ENCODE results near the gene CDK9. TPM values are rescaled to one million over a fixed set of nuclear protein-coding genes. Genes with fewer than 3 reads are reported as not detected.

The CDK9 gene
- 38.2 and 45.9 TPM in 2 replicates for polyA plus RNA-seq (2011; rRNA removed)
- polyA minus RNA-seq (2011; rRNA and poly(A)+ RNA removed) = 47.9 and 58.9 TPM in 2 replicates

- no peaks in the 10 kb centered on the region; the same call in 1 of the 2 replicates for H3K9me3 ChIP-seq (ENCODE audit: control insufficient read depth, insufficient read depth, low read length)
- ChIA-PET POLR2A (interaction anchor here (0.6 to 1.9 kb wide), 6 partner anchors 12 to 112 kb away, joined by 3 to 5 read pairs (median 4); partner anchors contain the start of gene TOR2A), CTCF (interaction anchor here (0.6 to 2.5 kb wide), 12 partner anchors 14 to 373 kb away, joined by 3 to 11 read pairs (median 4); partner anchors contain the start of gene TOR2A)
- no peaks in the 10 kb centered on the region for H3K27me3 ChIP-seq (ENCODE audit: control insufficient read depth, insufficient read depth, low read length)
- TF ChIP-seq, protein P1, sequence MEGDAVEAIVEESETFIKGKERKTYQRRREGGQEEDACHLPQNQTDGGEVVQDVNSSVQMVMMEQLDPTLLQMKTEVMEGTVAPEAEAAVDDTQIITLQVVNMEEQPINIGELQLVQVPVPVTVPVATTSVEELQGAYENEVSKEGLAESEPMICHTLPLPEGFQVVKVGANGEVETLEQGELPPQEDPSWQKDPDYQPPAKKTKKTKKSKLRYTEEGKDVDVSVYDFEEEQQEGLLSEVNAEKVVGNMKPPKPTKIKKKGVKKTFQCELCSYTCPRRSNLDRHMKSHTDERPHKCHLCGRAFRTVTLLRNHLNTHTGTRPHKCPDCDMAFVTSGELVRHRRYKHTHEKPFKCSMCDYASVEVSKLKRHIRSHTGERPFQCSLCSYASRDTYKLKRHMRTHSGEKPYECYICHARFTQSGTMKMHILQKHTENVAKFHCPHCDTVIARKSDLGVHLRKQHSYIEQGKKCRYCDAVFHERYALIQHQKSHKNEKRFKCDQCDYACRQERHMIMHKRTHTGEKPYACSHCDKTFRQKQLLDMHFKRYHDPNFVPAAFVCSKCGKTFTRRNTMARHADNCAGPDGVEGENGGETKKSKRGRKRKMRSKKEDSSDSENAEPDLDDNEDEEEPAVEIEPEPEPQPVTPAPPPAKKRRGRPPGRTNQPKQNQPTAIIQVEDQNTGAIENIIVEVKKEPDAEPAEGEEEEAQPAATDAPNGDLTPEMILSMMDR (IDR thresholded peaks at IDR 0.05; ENCODE audit: low read depth, low read length) = no peak
- H3K4me3 ChIP-seq (ENCODE audit: low read depth, low read length) = peak within 1 kb of the TSS; percentile 89
- H3K27ac ChIP-seq (ENCODE audit: low read depth, low read length) = peak within 1 kb of the TSS; percentile 75
- no peak for DNase-seq (ENCODE audit: low read depth, low spot score)
Measured at GRCh38 chr9:127785933-127786772, at the start of gene CDK9. Gene CDK9, plus strand, starts transcription at chr9:127786034. Its CDS starts 115 bp downstream, at chr9:127786149.

DNA sequence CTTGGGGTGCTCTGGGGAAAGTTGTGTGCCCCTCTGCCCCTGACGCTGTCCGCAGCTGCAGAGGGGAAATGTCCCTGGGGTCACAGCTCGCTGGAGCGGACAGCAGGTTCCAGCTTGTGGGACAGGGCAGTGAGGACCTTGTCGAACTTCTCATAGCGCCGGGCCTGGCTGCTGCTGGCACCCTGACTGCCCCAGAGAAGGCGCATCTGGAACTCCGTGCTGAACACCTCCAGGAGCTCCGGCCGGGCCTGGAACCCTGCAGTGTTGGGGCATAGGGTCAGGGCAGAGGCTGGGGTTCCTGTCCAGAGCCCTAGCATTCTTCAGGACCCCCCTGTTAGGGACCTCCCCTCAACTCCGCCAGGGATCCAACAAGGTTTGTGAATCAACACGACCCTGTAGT is 47.2 kb upstream of the CDK9 start:
- ChIA-PET CTCF (no interaction called here), POLR2A (no interaction called here)
- H3K27me3 ChIP-seq (ENCODE audit: control insufficient read depth, insufficient read depth, low read length) = no peaks in the 10 kb centered on the region
- no peaks in the 10 kb centered on the region; the same call in 1 of the 2 replicates for H3K9me3 ChIP-seq (ENCODE audit: control insufficient read depth, insufficient read depth, low read length)
- no peak overlapping the region for H3K27ac ChIP-seq (ENCODE audit: low read depth, low read length)
- no peak for DNase-seq (ENCODE audit: low read depth, low spot score)
- TF ChIP-seq, protein P1 (IDR thresholded peaks at IDR 0.05; ENCODE audit: low read depth, low read length) = no peak
- no peak overlapping the region for H3K4me3 ChIP-seq (ENCODE audit: low read depth, low read length)

- TF ChIP-seq, protein P1 (IDR thresholded peaks at IDR 0.05; ENCODE audit: low read depth, low read length) = no peak
- no peak for DNase-seq (ENCODE audit: low read depth, low spot score)
- Histone ChIP-seq H3K27me3 (ENCODE audit: control insufficient read depth, insufficient read depth, low read length) (no peaks in the 10 kb centered on the region), H3K4me3 (ENCODE audit: low read depth, low read length) (no peak overlapping the region), H3K27ac (ENCODE audit: low read depth, low read length) (no peak overlapping the region), H3K9me3 (ENCODE audit: control insufficient read depth, insufficient read depth, low read length) (no peaks in the 10 kb centered on the region; the same call in 1 of the 2 replicates)
- CTCF ChIA-PET = interaction anchor here (0.8 to 1.4 kb wide), 3 partner anchors 45 to 182 kb away, joined by 4 to 6 read pairs (median 5); no protein-coding TSS in a partner anchor
- POLR2A ChIA-PET = no interaction called here
Measured at GRCh38 chr9:127739614-127740330, 46.1 kb upstream of the CDK9 start.

DNA sequence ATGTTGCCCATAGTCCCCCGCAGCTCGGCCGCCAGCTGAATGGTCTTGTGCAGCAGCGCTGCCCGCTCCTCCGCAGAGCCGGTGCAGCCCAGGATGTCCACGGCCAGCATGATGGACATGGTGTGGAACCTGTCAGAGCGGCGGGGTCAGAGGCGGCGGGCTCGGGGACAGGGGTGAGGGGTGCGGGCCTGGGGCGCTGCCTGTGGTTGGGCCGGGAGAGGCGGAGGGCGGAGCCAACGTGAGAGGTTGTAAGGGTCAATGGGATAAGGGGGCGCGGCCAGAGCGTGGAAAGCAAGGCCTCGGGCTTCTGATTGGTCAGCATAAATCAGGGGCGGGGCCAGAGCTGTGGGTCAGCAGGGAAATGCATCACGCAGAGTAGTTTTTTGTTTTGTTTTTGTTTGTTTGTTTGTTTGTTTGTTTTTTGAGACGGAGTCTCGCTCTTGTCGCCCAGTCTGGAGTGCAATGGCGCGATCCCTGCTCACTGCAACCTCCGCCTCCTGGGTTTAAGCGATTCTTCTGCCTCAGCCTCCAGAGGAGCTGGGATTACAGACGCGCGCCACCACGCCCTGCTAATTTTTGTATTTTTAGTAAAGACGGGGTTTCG is 43.9 kb upstream of the CDK9 start:
- CTCF ChIA-PET = interaction anchor here (0.7 kb wide), 1 partner anchor 132 kb away, joined by 5 read pairs; no protein-coding TSS in a partner anchor
- POLR2A ChIA-PET = interaction anchor here (0.8 kb wide), 1 partner anchor 61 kb away, joined by 3 read pairs; no protein-coding TSS in a partner anchor
- H3K9me3 ChIP-seq (ENCODE audit: control insufficient read depth, insufficient read depth, low read length) = no peaks in the 10 kb centered on the region; the same call in 1 of the 2 replicates
- H3K27me3 ChIP-seq (ENCODE audit: control insufficient read depth, insufficient read depth, low read length) = peaks cover 6% of the 10 kb centered on the region
- DNase-seq (ENCODE audit: low read depth, low spot score) = no peak
- TF ChIP-seq, protein P1 (IDR thresholded peaks at IDR 0.05; ENCODE audit: low read depth, low read length) = no peak
- H3K4me3 ChIP-seq (ENCODE audit: low read depth, low read length) = no peak overlapping the region
- no peak overlapping the region for H3K27ac ChIP-seq (ENCODE audit: low read depth, low read length)

All from AG04450 (cell line).